ENCODE results near the gene SLC20A1. TPM values are rescaled to one million over a fixed set of nuclear protein-coding genes. Genes with fewer than 3 reads are reported as not detected.

SLC20A1 gene
- total RNA-seq, 4 donors from 2014 or later = 9.5 to 25.4 (median 20.5) TPM

DNA sequence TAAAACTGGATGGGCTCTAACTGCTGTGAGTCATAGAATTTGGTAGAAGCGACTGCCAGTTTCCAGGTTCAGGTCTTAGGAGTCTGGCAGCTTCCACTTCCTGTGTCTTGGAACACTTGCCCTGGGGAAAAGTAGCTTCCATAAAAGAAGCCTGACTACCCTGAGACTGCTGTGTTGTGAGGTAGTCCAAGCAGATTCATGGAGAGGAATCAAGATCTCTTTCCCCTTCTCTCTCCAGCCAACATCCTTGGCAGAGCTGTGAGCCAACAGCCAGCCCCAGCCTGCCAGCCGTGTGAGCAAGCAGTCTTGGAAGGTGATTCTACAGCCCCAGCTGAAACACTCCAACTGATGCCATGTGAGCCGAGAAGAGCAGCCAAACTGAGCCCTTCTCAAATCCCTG lies 33.7 kb downstream of the SLC20A1 start:
- Histone ChIP-seq H3K4me1 (peaks cover 0 to 18% (median 0%) of the 10 kb centered on the region in 3 donors), H3K4me3 (no peak overlapping the region), H3K36me3 (no peaks in the 10 kb centered on the region), H3K27ac (peak overlapping the region in 3 of 4 donors; percentile 24 to 42 (median 40)), H3K27me3 (no peaks in the 10 kb centered on the region), H3K9me3 (no peaks in the 10 kb centered on the region)
- WGBS, 2 donors (ENCODE audit: low coverage in 1 of 2) = 31 to 50% methylated on average over 1 to 3 of the region's 3 CpGs
- TF ChIP-seq POLR2A (IDR thresholded peaks at IDR 0.05) = no peak
- TF ChIP-seq EP300 (IDR thresholded peaks at IDR 0.05) = no peak
- no peak for TF ChIP-seq POLR2AphosphoS5 (IDR thresholded peaks at IDR 0.05)
- TF ChIP-seq, protein P1, sequence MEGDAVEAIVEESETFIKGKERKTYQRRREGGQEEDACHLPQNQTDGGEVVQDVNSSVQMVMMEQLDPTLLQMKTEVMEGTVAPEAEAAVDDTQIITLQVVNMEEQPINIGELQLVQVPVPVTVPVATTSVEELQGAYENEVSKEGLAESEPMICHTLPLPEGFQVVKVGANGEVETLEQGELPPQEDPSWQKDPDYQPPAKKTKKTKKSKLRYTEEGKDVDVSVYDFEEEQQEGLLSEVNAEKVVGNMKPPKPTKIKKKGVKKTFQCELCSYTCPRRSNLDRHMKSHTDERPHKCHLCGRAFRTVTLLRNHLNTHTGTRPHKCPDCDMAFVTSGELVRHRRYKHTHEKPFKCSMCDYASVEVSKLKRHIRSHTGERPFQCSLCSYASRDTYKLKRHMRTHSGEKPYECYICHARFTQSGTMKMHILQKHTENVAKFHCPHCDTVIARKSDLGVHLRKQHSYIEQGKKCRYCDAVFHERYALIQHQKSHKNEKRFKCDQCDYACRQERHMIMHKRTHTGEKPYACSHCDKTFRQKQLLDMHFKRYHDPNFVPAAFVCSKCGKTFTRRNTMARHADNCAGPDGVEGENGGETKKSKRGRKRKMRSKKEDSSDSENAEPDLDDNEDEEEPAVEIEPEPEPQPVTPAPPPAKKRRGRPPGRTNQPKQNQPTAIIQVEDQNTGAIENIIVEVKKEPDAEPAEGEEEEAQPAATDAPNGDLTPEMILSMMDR (IDR thresholded peaks at IDR 0.05) = no peak
- ATAC-seq = no peak

DNA sequence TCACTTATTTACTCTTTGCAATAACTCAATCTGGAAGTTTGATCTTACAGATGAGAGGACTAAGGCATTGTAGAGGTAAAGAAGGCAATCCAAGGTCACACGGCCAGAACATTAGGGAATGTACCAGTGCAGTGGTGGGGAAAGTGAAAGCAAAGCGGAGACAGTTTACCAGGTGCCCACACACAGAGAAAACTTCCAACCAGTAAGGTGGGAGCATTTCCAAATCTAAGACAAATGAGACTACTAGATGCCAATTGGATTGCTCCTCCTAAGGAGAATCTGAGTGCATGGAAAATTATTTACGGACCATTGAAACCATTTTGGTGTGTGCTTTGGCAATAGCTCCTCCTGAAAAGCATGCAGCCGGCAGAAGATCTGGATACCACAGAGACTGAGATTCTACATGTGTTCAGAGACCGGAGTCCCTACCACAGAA lies 34.9 kb downstream of the SLC20A1 start:
- Histone ChIP-seq H3K36me3 (no peaks in the 10 kb centered on the region), H3K27ac (peak overlapping the region in 2 of 4 donors; percentile 0 to 38), H3K4me3 (no peak overlapping the region), H3K9me3 (no peaks in the 10 kb centered on the region), H3K27me3 (no peaks in the 10 kb centered on the region), H3K4me1 (peaks cover 0 to 18% (median 0%) of the 10 kb centered on the region in 3 donors)
- no peak for TF ChIP-seq POLR2AphosphoS5 (IDR thresholded peaks at IDR 0.05)
- no peak for TF ChIP-seq EP300 (IDR thresholded peaks at IDR 0.05)
- no peak for TF ChIP-seq POLR2A (IDR thresholded peaks at IDR 0.05)
- TF ChIP-seq, protein P1 (IDR thresholded peaks at IDR 0.05) = no peak
- 64% methylated on average over 4 of the region's 5 CpGs; no CpG with 5 or more reads in 1 of the 2 donors for WGBS, 2 donors (ENCODE audit: low coverage in 1 of 2)
- ATAC-seq = no peak

DNA sequence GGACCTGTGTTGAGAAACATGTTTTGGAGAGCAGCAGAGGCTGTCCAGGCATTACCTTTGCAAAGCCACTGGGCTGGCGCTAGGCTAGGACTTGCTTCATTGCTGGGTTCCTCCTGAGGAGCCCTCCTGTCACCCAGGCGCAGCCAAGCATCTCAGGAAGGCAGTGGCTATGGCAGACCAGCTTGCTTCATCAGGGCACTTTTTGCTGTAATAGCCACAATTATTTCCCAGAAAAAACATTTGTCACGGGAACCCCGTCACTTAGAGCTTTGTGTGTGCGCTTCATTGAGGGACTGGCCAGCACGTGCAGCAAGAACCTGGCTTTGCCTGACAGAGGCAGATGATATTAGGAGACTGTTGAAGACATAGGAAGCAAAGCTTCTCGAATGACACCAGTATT lies 36.4 kb downstream of the SLC20A1 start:
- H3K27me3 ChIP-seq = no peaks in the 10 kb centered on the region
- H3K27ac ChIP-seq = no peak overlapping the region
- no peak for ATAC-seq
- H3K9me3 ChIP-seq = no peaks in the 10 kb centered on the region
- peaks cover 0 to 18% (median 0%) of the 10 kb centered on the region in 3 donors for H3K4me1 ChIP-seq
- no peak overlapping the region for H3K4me3 ChIP-seq
- H3K36me3 ChIP-seq = no peaks in the 10 kb centered on the region
- 76 to 100% methylated on average over 1 to 4 of the region's 7 CpGs for WGBS, 2 donors (ENCODE audit: low coverage in 1 of 2)
- TF ChIP-seq, protein P1 (IDR thresholded peaks at IDR 0.05) = no peak
- TF ChIP-seq POLR2AphosphoS5 (IDR thresholded peaks at IDR 0.05) = no peak
- TF ChIP-seq POLR2A (IDR thresholded peaks at IDR 0.05) = no peak
- no peak for TF ChIP-seq EP300 (IDR thresholded peaks at IDR 0.05)

DNA sequence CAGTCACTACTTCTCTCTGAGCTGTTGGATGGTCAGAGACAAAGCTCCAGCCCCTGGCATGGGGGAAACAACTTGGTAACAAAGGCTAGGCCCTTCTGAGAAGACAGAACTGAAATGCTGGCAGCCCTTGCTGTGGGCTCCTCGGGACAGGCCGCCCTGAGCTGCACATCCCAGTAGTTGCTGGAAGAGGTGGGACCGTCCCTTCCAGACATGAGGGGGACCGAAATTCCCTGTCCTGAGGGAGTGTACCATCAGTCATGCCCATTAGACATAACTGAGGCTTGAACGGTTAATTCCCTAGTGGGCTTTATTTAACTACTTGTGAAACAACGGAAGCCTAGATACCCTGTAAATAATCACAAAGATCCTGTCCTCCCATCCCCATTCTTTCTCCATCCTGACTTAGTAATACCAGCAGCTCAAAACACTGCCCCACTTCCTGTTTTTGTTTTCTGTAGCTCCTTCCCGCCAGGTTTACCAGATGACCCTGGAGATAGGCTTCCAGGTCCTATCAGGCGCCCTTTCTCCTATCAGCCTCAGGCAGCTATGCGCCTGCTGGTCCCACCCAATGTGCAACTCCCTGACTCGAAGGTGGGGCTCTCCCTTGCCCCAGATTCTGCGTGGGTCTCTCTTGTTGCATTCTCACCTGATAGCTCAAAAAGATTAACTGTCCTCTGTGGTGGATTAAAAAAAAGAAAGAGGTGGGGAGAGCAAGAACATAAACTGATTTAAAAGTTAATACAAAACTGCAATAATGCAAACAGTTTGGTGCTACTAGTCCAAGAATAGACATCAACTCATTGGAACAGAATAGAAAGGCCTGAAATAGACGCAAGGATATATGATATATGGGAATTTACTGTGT lies 38.0 kb downstream of the SLC20A1 start:
- no peak for ATAC-seq
- Histone ChIP-seq H3K36me3 (no peaks in the 10 kb centered on the region), H3K27me3 (no peaks in the 10 kb centered on the region), H3K27ac (no peak overlapping the region), H3K9me3 (no peaks in the 10 kb centered on the region), H3K4me1 (peaks cover 0 to 18% (median 0%) of the 10 kb centered on the region in 3 donors), H3K4me3 (no peak overlapping the region)
- no peak for TF ChIP-seq POLR2A (IDR thresholded peaks at IDR 0.05)
- TF ChIP-seq EP300 (IDR thresholded peaks at IDR 0.05) = no peak
- no peak for TF ChIP-seq POLR2AphosphoS5 (IDR thresholded peaks at IDR 0.05)
- TF ChIP-seq, protein P1 (IDR thresholded peaks at IDR 0.05) = no peak
- 84 to 100% methylated on average over 2 to 3 of the region's 12 CpGs for WGBS, 2 donors (ENCODE audit: low coverage in 1 of 2)

DNA sequence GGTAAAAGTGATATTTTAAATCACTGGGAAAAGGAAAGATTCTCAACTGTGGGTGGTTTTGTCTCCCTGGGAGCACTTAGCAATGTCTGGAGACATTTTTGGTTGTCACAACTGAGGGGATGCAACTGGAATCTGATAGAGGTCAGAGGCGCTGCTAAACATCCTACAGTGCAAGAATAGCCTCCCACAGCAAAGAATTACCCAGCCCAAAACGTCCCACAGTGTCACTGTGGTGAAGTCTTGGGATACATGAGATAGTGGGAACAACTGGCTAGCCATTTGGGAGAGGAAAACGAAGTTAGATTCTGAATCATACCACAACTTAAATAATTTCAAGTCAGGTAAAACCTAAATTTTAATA lies 38.7 kb downstream of the SLC20A1 start:
- Histone ChIP-seq H3K9me3 (no peaks in the 10 kb centered on the region), H3K27me3 (no peaks in the 10 kb centered on the region), H3K36me3 (no peaks in the 10 kb centered on the region), H3K27ac (no peak overlapping the region), H3K4me3 (no peak overlapping the region), H3K4me1 (peaks cover 0 to 15% (median 0%) of the 10 kb centered on the region in 3 donors)
- no peak for ATAC-seq
- WGBS, 2 donors (ENCODE audit: low coverage in 1 of 2) = 51 to 55% methylated on average over 3 of the region's 3 CpGs
- TF ChIP-seq POLR2AphosphoS5 (IDR thresholded peaks at IDR 0.05) (no peak), EP300 (IDR thresholded peaks at IDR 0.05) (no peak), POLR2A (IDR thresholded peaks at IDR 0.05) (no peak)
- TF ChIP-seq, protein P1 (IDR thresholded peaks at IDR 0.05) = no peak

All from gastroesophageal sphincter (tissue), 4 donors.